IPS-18a (cell line): ENCODE results near the gene DCAF10.
"Not testable (repeated sequence)": the region's sequence is repeated elsewhere in the genome, so short reads cannot be mapped to it uniquely, and the experiment has no call there.

ENCODE experiments used
- H3K27ac ChIP-seq: one replicate; pipeline ENCODE4 v1.5.1; 2013; ENCODE audit warnings: low read length
- H3K27me3 ChIP-seq: one replicate; pipeline ENCODE4 v1.6.1; 2013; ENCODE audit warnings: mild to moderate bottlenecking, low read length; ENCODE audit not compliant: control insufficient read depth, insufficient read depth
- H3K36me3 ChIP-seq: one replicate; pipeline ENCODE4 v1.6.1; 2013; ENCODE audit warnings: low read depth, low read length; ENCODE audit not compliant: control insufficient read depth
- H3K4me1 ChIP-seq: one replicate; pipeline ENCODE4 v1.6.1; 2013; ENCODE audit warnings: low read depth, low read length; ENCODE audit not compliant: control insufficient read depth
- H3K4me3 ChIP-seq: one replicate; pipeline ENCODE4 v1.5.1; 2013; ENCODE audit warnings: low read length
- H3K9ac ChIP-seq: one replicate; pipeline ENCODE4 v1.6.1; 2013; ENCODE audit warnings: mild to moderate bottlenecking, low read length, moderate library complexity
- H3K9me3 ChIP-seq: one replicate; pipeline ENCODE4 v1.6.1; 2013; ENCODE audit warnings: low read depth, low read length; ENCODE audit not compliant: control insufficient read depth

Gene DCAF10

DNA sequence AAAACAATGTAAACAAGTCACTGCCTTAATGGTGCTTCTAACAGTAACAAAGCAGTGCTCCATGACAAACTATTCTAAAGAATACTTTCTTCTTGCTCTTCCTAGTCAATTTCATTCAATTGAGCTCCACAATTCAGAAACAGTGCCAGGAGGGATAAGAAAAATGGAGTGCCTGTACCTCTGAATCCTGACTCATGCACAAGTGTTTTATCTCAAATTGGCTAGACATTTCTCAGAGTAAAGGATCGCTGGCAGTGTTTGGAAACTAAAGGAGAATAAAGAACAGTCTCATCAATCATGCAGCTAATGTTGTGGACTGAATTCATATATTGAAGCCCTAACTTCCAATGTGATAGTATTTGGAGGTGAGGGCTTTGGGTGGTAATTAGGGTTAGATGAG, 75.8 kb downstream of the DCAF10 start:
- Histone ChIP-seq H3K9me3 (peaks cover 6% of the 10 kb centered on the region), H3K4me1 (no peaks in the 10 kb centered on the region), H3K36me3 (no peaks in the 10 kb centered on the region), H3K4me3 (no peak overlapping the region), H3K9ac (no peak overlapping the region), H3K27me3 (no peaks in the 10 kb centered on the region), H3K27ac (no peak overlapping the region)

GRCh38 chr9:37880916-37881479, 80.4 kb downstream of the DCAF10 start:
- Histone ChIP-seq H3K27me3 (no peaks in the 10 kb centered on the region), H3K4me1 (no peaks in the 10 kb centered on the region), H3K27ac (no peak overlapping the region), H3K36me3 (no peaks in the 10 kb centered on the region), H3K9me3 (peaks cover 6% of the 10 kb centered on the region), H3K4me3 (no peak overlapping the region), H3K9ac (no peak overlapping the region)

GRCh38 chr9:37887977-37888583, 87.5 kb downstream of the DCAF10 start:
- H3K4me1 ChIP-seq, H3K9ac ChIP-seq, H3K27ac ChIP-seq, H3K4me3 ChIP-seq, H3K9me3 ChIP-seq, H3K36me3 ChIP-seq, H3K27me3 ChIP-seq: not testable (repeated sequence)

GRCh38 chr9:37889536-37889935, 88.9 kb downstream of the DCAF10 start:
- no peaks in the 10 kb centered on the region for H3K9me3 ChIP-seq
- H3K4me3 ChIP-seq = no peak overlapping the region
- no peak overlapping the region for H3K9ac ChIP-seq
- no peaks in the 10 kb centered on the region for H3K27me3 ChIP-seq
- peaks cover 7% of the 10 kb centered on the region for H3K36me3 ChIP-seq
- no peaks in the 10 kb centered on the region for H3K4me1 ChIP-seq
- H3K27ac ChIP-seq = no peak overlapping the region

DNA sequence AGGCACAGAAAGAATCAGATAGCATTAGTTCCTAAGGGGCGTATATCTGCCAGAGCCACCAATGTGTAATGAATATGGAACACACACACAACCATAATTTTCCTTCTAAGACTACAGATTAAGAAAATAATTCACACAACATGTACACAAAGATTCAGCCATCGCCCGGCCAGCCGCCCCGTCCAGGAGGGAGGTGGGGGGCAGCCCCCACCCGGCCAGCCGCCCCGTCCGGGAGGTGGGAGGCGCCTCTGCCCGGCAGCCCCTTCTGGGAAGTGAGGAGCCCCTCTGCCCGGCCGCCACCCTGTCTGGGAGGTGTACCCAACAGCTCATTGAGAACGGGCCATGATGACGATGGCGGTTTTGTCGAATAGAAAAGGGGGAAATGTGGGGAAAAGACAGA, 90.4 kb downstream of the DCAF10 start:
- not testable (repeated sequence) for H3K27ac ChIP-seq, H3K4me1 ChIP-seq, H3K9ac ChIP-seq, H3K9me3 ChIP-seq, H3K27me3 ChIP-seq, H3K4me3 ChIP-seq
- H3K36me3 ChIP-seq = peaks cover 16% of the 10 kb centered on the region

DNA sequence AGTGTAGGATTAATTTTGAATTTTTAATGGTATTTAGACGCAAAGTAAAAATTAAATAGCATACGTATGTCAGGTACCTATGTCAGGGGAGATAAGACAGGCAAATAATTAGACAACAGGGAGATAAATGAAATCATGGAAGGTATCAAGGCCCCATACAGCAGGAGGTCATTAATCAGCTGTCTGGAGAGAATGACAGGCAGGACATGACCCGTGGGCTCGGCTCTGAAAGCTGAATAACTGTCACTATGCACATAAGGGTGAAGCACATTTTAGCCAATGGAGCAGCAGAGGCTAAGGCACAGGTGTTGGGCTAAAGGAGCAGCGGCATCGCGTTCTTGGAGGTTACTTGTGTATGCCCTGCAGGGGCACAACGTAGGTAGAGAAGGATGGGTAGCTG, 91.5 kb downstream of the DCAF10 start:
- Histone ChIP-seq H3K4me1 (no peaks in the 10 kb centered on the region), H3K27ac (no peak overlapping the region), H3K36me3 (peaks cover 16% of the 10 kb centered on the region), H3K4me3 (no peak overlapping the region), H3K9me3 (no peaks in the 10 kb centered on the region), H3K27me3 (no peaks in the 10 kb centered on the region), H3K9ac (no peak overlapping the region)

GRCh38 chr9:37897665-37898064, 97.1 kb downstream of the DCAF10 start:
- peaks cover under 1% of the 10 kb centered on the region for H3K4me1 ChIP-seq
- H3K36me3 ChIP-seq = peaks cover 23% of the 10 kb centered on the region
- no peak overlapping the region for H3K27ac ChIP-seq
- H3K27me3 ChIP-seq = peaks cover under 1% of the 10 kb centered on the region
- no peak overlapping the region for H3K9ac ChIP-seq
- no peaks in the 10 kb centered on the region for H3K9me3 ChIP-seq
- no peak overlapping the region for H3K4me3 ChIP-seq

- H3K9me3 ChIP-seq = no peaks in the 10 kb centered on the region
- H3K36me3 ChIP-seq = peaks cover 19% of the 10 kb centered on the region
- H3K4me1 ChIP-seq = peaks cover 5% of the 10 kb centered on the region
- peaks cover 6% of the 10 kb centered on the region for H3K27me3 ChIP-seq
- no peak overlapping the region for H3K4me3 ChIP-seq
- no peak overlapping the region for H3K9ac ChIP-seq
- H3K27ac ChIP-seq = no peak overlapping the region
Observed at GRCh38 chr9:37899041-37899440, 98.4 kb downstream of the DCAF10 start.

GRCh38 chr9:37902131-37902530, 101.5 kb downstream of the DCAF10 start:
- Histone ChIP-seq H3K27ac (no peak overlapping the region), H3K4me1 (peaks cover 12% of the 10 kb centered on the region), H3K27me3 (peaks cover 9% of the 10 kb centered on the region), H3K9ac (no peak overlapping the region), H3K4me3 (no peak overlapping the region), H3K9me3 (no peaks in the 10 kb centered on the region), H3K36me3 (peaks cover 9% of the 10 kb centered on the region)

DNA sequence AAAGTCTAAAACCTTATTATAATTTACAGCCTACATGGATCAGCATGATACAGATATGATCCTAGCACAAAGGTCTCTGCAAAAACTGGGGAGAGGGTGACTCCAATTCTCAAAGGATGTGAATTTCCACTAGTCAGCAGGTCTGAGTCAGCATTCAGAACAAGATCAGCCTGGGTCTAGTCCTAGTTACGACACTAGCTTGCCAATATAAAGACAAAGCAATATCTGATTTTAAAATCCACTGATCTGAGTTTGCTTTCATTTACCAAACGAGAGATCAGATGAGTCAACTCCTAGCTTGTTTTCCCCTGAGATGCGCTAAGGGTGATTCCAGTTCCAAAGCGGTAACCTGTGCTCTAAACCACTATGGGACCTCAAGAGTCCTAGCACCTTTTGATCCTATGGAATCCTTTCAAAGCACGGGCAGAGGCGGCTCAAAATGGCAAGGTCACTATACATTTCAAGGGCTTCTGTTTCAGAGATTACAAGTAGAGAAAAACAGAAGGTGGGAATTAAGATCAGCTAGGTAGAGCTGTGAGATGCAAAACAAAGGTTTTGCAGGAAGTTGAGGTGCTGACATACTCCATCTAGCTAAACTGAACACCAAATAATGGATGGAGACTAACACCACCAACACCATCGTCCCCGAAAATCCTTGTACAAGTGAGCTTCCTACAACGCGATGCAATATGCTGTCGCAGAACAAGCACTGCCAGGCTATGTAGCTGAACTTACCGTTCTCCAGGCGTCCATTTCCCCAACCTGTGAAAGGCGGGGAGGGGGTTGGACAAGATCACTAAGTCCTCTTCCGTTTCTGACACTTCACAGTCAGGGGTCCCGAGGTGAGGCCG, 102.4 kb downstream of the DCAF10 start:
- H3K4me3 ChIP-seq = peak overlapping the region; percentile 94
- H3K27ac ChIP-seq = no peak overlapping the region
- H3K9me3 ChIP-seq = no peaks in the 10 kb centered on the region
- peaks cover 9% of the 10 kb centered on the region for H3K27me3 ChIP-seq
- peaks cover 12% of the 10 kb centered on the region for H3K4me1 ChIP-seq
- H3K9ac ChIP-seq = peak overlapping the region; percentile 67
- peaks cover 9% of the 10 kb centered on the region for H3K36me3 ChIP-seq

- H3K4me1 ChIP-seq = peaks cover 12% of the 10 kb centered on the region
- H3K27me3 ChIP-seq = peaks cover 9% of the 10 kb centered on the region
- H3K36me3 ChIP-seq = peaks cover 8% of the 10 kb centered on the region
- no peak within 1 kb of the TSS for H3K27ac ChIP-seq
- H3K4me3 ChIP-seq = peak within 1 kb of the TSS; percentile 94
- no peaks in the 10 kb centered on the region for H3K9me3 ChIP-seq
- H3K9ac ChIP-seq = peak within 1 kb of the TSS; percentile 67
Observed at GRCh38 chr9:37903647-37904444, 103.2 kb downstream of the DCAF10 start, which contains the start of gene SLC25A51. SLC25A51 (minus strand) TSS chr9:37904127; CDS start chr9:37888550, 15,577 bp downstream.
